Mononuclear cell (primary cell): Measurements from ENCODE around the gene WDR27. TPM values are rescaled to one million over a fixed set of nuclear protein-coding genes. Genes with fewer than 3 reads are reported as not detected.
"Not testable (repeated sequence)": the region's sequence is repeated elsewhere in the genome, so short reads cannot be mapped to it uniquely, and the experiment has no call there.

Source experiments
- H3K27me3 ChIP-seq: 2 replicates; pipeline ENCODE4 v1.6.0; 2011; ENCODE audit warnings: low read length, control low read depth; ENCODE audit not compliant: insufficient read depth
- H3K4me1 ChIP-seq: 2 replicates; pipeline ENCODE4 v1.5.1; 2011; ENCODE audit warnings: mild to moderate bottlenecking, low read length, control low read depth; ENCODE audit not compliant: insufficient read depth
- H3K4me3 ChIP-seq: 2 replicates; pipeline ENCODE4 v1.5.1; 2011; ENCODE audit warnings: mild to moderate bottlenecking, low read length, moderate library complexity
- H3K9me3 ChIP-seq: 2 replicates; pipeline ENCODE4 v1.5.1; 2011; ENCODE audit warnings: low read depth, mild to moderate bottlenecking, control low read depth, low read length
- total RNA-seq: library from RNA; depleted of rRNA; stranded (reverse); fragments of >200 nt; gene quantifications from one replicate; pipeline ENCODE4 v1.2.3, GENCODE V29; 2012

Gene WDR27
- total RNA-seq, 1 donor = 8.3 TPM

DNA sequence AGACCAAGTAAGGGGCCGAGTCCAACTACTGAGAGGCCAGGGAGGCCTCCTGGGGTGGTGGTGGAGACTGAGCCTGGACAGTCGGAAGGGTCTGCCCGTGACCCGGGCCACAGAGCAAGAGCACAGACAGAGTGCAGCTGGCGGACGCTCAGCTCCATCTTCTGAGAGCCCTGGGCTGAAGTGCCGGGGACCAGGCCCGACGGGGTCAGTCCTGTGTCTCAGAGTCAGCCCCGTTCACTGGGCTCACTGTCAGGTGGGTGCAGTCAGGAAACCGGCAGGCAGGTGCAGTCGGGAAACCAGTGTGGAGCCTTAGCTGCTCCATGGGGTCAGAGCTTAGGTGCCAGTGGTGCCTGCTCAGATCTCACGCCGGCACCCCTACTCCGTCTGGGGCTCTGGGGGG, 76.5 kb downstream of the WDR27 start:
- no peak overlapping the region for H3K4me3 ChIP-seq
- no peaks in the 10 kb centered on the region for H3K4me1 ChIP-seq
- no peaks in the 10 kb centered on the region for H3K27me3 ChIP-seq
- H3K9me3 ChIP-seq = no peaks in the 10 kb centered on the region

DNA sequence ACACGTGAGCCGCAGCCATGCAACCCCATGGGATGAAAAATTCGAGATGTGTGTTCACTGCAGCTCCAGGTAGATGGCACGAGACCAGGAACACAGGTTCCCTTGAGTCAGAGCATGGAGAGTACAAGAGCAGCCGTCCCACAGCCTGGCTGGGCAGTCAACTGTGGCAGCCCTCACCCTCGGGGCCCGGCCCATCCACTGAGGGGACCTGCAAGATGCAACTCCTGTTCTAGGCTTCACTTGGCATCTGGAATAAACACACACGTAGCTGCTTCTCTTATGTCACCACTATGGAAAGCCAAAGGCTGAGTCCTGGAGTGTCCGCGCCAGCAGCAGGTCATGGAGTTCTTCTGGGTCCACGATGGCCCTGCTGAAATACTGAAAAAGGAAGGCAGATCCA, 77.0 kb downstream of the WDR27 start:
- no peaks in the 10 kb centered on the region for H3K27me3 ChIP-seq
- no peaks in the 10 kb centered on the region for H3K9me3 ChIP-seq
- no peaks in the 10 kb centered on the region for H3K4me1 ChIP-seq
- no peak overlapping the region for H3K4me3 ChIP-seq

DNA sequence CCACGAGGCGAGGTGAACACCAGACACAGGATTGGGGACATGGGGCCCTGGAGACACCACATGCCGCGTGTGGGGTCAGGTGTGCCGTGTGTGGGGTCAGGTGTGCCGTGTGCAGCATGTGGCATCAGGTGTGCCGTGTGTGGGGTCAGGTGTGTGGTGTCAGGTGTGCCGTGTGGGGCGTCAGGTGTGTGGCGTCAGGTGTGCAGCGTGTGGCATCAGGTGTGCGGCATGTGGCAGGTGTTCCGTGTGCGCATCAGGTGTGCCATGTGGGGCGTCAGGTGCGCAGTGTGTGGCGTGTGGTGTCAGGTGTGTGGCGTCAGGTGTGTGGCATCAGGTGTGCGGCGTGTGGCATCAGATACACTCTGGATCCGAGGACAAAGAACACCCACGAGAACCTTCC, 77.9 kb downstream of the WDR27 start:
- Histone ChIP-seq H3K4me3 (no peak overlapping the region), H3K27me3 (no peaks in the 10 kb centered on the region), H3K4me1 (no peaks in the 10 kb centered on the region), H3K9me3 (no peaks in the 10 kb centered on the region)

DNA sequence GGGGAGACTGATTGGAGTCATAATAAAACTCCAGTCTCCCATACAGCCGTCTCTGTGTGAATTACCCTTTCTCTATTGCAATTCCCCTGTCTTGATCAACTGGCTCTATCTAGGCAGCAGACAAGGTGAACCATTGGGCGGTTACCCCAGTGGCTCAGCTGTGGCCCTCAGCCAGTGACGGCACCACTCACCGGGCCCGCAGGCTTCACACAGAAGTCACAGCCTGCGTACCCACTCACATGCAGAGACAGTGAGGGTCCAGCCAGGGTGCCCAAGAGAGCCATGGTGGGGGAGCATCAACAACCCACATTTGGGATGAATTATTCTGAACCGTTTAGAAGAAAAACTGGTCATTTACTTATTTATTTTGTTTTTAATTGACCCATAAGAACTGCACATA, 78.5 kb downstream of the WDR27 start:
- no peaks in the 10 kb centered on the region for H3K9me3 ChIP-seq
- H3K4me3 ChIP-seq = no peak overlapping the region
- no peaks in the 10 kb centered on the region for H3K4me1 ChIP-seq
- no peaks in the 10 kb centered on the region for H3K27me3 ChIP-seq

DNA sequence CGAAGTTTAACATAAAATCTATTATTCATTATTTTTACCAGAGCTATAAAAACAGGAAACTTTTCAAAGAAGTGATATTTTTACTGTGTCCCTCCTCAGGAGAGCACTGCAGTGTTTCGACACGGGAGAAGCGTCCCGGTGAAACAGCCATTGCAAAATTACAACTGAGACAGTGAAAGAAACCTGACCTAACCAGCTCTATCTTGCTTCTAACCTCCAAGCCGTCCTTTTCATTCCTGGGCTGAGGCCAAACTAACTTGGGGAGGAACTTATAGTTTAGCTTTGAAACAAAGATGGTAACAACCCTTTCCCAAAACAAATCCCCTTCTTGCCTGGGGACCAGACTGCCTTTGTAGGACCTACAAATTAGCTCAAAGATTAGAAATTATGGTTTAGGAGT, 79.2 kb downstream of the WDR27 start:
- Histone ChIP-seq H3K4me1 (no peaks in the 10 kb centered on the region), H3K9me3 (no peaks in the 10 kb centered on the region), H3K4me3 (no peak overlapping the region), H3K27me3 (no peaks in the 10 kb centered on the region)

DNA sequence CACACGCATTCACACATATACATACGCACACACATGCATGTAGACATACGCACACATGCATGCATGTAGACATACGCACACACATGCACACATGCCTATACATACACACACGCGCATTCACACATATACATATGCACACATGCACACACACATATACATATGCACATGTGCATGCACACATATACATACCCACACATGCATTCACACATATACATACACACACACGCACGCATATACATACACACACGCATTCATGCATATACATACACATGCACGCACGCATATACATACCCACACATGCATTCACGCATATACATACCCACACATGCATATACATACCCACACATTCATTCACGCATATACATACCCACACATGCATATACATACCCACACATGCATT, 80.5 kb downstream of the WDR27 start:
- H3K4me1 ChIP-seq = no peaks in the 10 kb centered on the region
- no peak overlapping the region for H3K4me3 ChIP-seq
- no peaks in the 10 kb centered on the region for H3K9me3 ChIP-seq
- H3K27me3 ChIP-seq = no peaks in the 10 kb centered on the region

DNA sequence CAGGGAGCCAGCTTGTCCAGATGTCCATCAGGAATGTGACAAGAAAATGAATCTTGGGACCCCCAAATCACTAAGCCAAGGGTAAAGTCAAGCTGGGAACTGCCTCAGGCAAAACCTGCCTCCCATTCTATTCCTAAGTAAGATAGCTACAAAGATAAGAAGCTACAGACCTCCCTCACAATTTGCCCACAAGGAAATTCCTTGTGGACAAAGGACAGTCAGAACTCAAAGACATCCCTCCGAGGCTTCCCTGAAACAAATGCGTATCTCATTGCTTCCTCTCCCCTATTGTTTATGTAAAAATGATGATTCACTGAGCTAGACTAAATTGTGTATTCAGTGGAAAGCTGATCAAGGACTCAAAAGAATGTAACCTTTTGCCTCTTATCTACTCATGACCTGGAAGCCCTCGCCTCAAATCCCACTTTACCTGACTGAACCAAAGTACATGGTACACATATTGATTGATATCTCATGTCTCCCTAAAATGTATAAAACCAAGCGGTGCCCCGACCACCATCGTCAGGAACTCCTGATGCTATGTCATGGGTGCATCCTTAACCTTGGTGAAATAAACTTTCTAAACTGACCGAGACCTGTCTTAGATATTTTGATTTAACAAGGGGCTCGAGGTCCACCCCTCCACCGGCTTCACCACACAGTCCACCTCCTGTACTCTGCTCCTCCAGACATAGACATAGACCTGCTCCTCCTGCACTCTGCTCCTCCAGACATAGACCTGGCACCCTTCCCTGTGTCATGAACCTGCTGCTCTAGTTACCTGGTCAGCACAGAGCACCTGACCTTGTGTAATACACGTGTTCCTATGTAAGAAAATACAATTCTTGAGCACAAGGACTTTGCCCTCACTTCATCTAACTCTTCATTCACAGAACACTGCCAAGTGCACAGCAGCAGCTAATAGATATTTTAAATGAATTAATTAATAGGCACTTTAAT, 81.4 kb downstream of the WDR27 start:
- H3K9me3 ChIP-seq = no peaks in the 10 kb centered on the region

DNA sequence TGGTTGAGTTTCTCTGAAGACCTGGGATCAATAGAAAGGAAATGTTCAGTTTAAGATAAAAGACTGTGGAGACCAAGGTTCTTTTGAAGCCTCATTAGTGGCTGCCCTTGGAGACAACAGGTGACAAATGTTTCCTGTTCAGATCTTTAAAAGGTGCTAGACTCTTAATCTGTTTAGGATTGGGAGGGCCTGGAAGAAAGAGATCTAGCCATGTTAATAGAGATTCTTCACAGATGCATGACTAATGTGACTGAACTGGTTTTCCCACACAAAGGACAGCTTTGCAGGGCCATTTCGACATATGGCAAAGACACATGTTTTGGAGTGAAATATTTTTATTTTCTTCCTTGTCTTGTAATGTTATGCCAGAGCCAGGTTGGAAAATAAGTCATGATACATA, 82.2 kb downstream of the WDR27 start:
- no peaks in the 10 kb centered on the region for H3K4me1 ChIP-seq
- H3K27me3 ChIP-seq = no peaks in the 10 kb centered on the region
- no peak overlapping the region for H3K4me3 ChIP-seq
- no peaks in the 10 kb centered on the region for H3K9me3 ChIP-seq

More for the DNA sequence above, 81.4 kb downstream of the WDR27 start:
- H3K27me3 ChIP-seq = no peaks in the 10 kb centered on the region
- no peak overlapping the region for H3K4me3 ChIP-seq
- H3K4me1 ChIP-seq = no peaks in the 10 kb centered on the region

DNA sequence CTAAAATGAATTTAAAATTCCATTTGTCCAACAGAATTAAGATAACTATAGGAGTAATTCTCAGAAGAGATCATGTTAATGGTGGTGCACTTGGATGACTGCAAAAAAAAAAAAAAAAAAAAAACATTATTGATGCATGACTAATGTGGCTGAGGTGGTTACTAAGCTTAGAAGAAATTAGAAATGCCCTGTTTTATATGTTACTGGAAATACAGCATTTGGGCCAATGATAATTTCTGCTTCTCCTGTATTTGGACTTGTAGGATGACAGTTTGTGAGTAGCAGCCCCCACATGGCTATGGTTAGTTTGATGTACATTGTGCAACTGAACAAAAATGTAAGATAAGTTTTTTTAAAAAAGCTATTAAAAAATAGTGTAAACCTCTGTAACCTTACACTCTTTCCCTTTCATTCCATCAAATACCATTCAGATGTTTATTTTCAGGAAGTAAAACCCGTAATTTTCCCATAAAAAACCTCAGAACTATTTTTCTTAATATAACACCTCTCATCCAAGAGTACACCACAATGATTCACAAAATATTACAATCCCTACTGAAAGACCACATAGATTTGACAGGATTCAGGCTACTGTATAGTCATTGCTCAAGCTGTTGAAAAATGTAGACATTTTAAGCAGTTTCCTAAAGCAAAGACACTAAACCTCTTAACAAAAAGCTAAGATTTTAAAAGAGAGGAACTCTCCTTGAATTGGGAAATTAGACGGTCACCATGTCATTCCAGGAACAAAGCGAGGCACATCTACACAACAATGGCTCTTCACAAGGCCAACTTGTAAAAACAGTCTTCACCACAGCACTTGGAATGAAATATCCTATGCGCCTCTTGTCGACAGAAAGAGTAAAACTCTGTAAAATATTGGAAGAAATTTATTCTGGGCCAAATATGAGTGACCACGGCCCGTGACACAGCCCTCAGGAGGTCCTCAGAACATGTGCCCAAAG, 83.0 kb downstream of the WDR27 start:
- no peaks in the 10 kb centered on the region for H3K27me3 ChIP-seq
- no peaks in the 10 kb centered on the region for H3K4me1 ChIP-seq
- no peaks in the 10 kb centered on the region for H3K9me3 ChIP-seq
- H3K4me3 ChIP-seq = no peak overlapping the region

DNA sequence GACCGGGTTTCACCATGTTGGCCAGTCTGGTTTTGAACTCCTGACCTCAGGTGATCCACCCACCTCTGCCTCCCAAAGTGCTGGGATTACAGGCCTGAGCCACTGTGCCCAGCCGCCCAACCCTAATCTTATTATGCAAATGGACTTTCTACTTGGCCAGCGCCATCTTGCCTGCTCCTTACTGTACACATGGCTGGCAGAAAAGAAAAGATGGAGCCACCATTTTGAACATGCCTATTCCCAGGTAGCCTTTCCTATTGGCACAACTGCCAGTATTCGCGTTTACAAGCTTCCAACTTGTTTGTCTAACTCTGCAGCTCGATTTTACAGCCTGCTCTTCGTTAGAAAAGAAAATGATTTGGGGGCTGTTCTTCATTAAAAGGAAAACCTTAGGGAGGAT, 84.3 kb downstream of the WDR27 start:
- no peaks in the 10 kb centered on the region for H3K27me3 ChIP-seq
- no peak overlapping the region for H3K4me3 ChIP-seq
- H3K4me1 ChIP-seq = no peaks in the 10 kb centered on the region
- H3K9me3 ChIP-seq = no peaks in the 10 kb centered on the region

DNA sequence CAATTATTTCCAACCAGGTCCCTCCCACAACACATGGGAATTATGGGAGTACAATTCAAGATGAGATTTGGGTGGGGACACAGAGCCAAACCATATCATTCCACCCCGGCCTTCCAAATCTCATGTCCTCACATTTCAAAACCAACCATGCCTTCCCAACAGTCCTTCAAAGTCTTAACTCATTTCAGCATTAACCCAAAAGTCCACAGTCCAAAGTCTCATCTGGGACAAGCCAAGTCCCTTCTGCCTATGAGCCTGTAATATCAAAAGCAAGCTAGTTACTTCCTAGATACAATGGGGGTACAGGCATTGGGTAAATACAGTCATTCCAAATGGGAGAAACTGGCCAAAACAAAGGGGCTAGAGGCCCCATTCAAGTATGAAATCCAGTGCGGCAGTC, 93.2 kb downstream of the WDR27 start:
- H3K27me3 ChIP-seq, H3K4me1 ChIP-seq, H3K9me3 ChIP-seq, H3K4me3 ChIP-seq: not testable (repeated sequence)

DNA sequence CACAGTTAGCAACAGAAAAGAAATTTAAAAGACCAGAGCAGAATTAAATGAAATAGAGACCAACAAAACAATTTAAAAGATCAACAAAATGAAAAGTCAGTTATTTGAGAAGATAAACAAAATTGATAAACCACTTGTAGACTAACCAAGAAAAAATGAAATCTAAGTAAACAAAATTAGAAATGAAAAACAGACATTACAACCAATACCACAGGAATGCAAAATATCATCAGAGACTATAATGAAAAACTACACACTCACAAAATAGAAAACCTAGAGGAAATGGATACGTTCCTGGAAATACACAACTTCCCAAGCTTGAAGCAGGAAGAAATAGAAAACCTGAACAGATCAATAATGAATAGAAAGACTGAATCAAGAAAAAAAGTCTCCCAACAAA, 97.8 kb downstream of the WDR27 start:
- Histone ChIP-seq H3K4me1 (no peaks in the 10 kb centered on the region), H3K4me3 (no peak overlapping the region), H3K27me3 (no peaks in the 10 kb centered on the region), H3K9me3 (no peaks in the 10 kb centered on the region)

DNA sequence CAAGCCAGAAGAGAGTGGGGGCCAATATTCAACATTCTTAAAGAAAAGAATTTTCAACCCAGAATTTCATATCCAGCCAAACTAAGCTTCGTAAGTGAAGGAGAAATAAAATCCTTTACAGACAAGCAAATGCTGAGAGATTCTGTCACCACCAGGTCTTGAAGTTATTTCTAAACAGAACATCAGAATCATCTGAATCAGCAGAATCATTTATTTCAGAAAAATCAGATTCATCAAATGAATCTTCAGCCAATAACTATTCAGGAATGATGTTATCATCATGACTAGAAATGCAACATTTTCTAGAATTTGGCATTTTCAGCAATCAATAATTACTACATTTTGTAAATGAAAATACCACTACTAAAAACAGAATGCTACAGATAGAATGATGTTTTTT, 100.7 kb downstream of the WDR27 start:
- H3K4me3 ChIP-seq, H3K9me3 ChIP-seq, H3K27me3 ChIP-seq, H3K4me1 ChIP-seq: not testable (repeated sequence)

DNA sequence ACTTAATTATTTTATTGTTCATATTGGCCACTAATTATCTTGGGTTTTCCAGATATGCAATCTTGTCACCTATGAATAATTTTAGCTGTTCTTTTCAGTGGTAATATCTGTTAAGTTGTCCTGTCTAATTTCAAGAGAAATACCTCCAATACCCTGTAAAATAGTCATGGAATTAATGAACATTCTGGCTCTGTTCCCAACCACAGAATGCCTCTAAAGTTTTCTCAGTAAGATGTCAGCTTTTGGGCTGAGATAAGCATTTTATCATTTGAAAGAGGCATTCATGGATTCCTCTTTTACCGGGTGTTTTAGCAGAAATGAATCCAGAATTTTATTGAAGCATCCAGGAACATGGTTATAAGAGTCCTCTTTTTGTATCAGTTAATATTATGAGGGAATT, 109.3 kb downstream of the WDR27 start:
- peaks cover 18% of the 10 kb centered on the region for H3K4me1 ChIP-seq
- H3K4me3 ChIP-seq = no peak overlapping the region
- no peaks in the 10 kb centered on the region for H3K9me3 ChIP-seq
- no peaks in the 10 kb centered on the region for H3K27me3 ChIP-seq

DNA sequence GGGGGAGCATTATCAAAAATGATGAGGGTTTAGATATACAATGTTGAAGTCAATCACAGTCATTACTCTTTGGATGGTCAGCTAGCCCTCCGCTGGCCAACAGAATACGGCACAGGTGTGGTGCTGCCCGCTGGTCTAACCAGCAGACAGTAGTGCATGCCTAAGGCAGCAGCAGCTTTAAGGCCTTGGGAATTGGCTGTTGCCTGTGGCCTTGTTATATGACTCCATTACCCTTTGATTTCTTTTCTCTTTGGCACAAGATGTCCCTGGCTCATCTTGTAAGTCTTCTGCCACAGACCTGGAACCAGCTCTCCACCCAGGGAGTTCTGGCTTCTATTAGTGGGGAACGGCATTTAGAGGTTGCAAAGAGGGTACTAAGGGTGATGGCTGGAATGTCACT, 110.2 kb downstream of the WDR27 start:
- no peak overlapping the region for H3K4me3 ChIP-seq
- H3K27me3 ChIP-seq = no peaks in the 10 kb centered on the region
- peaks cover 18% of the 10 kb centered on the region for H3K4me1 ChIP-seq
- no peaks in the 10 kb centered on the region for H3K9me3 ChIP-seq
